ENCODE measurements around the gene GRN.

- TF ChIP-seq POLR2A (IDR thresholded peaks at IDR 0.05): no peak
- TF ChIP-seq, protein P1, sequence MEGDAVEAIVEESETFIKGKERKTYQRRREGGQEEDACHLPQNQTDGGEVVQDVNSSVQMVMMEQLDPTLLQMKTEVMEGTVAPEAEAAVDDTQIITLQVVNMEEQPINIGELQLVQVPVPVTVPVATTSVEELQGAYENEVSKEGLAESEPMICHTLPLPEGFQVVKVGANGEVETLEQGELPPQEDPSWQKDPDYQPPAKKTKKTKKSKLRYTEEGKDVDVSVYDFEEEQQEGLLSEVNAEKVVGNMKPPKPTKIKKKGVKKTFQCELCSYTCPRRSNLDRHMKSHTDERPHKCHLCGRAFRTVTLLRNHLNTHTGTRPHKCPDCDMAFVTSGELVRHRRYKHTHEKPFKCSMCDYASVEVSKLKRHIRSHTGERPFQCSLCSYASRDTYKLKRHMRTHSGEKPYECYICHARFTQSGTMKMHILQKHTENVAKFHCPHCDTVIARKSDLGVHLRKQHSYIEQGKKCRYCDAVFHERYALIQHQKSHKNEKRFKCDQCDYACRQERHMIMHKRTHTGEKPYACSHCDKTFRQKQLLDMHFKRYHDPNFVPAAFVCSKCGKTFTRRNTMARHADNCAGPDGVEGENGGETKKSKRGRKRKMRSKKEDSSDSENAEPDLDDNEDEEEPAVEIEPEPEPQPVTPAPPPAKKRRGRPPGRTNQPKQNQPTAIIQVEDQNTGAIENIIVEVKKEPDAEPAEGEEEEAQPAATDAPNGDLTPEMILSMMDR (IDR thresholded peaks at IDR 0.05): no peak
These were observed 30.6 kb upstream of the GRN start for GRCh38 chr17:44314524-44314868.
